ENCODE data around the gene KLK1. TPM values are rescaled to one million over a fixed set of nuclear protein-coding genes. Genes with fewer than 3 reads are reported as not detected.
A peak's percentile ranks its signal among the peaks of the same experiment; 100 is the strongest.

Gene KLK1
- total and polyA plus RNA-seq, 12 donors = 0.39 to 0.85 (median 0.64) TPM; not detected in 4

GRCh38 chr19:50803633-50804419 is 19.8 kb downstream of the KLK1 start:
- WGBS, 2 donors = 0 to 1% methylated on average over 40 of the region's 40 CpGs
- Histone ChIP-seq H3K27ac (peak overlapping the region; percentile 91 to 99 (median 96)), H3K27me3 (no peaks in the 10 kb centered on the region), H3K4me1 (peaks cover 7 to 26% (median 22%) of the 10 kb centered on the region in 9 donors), H3K36me3 (peaks cover 0 to 35% (median 5%) of the 10 kb centered on the region in 9 donors), H3K4me3 (peak overlapping the region; percentile 69 to 99 (median 82)), H3K9me3 (no peaks in the 10 kb centered on the region)
- TF ChIP-seq CTCF (IDR thresholded peaks at IDR 0.05) = no peak
- peak in 1 of 2 donors; percentile 27 for DNase-seq
- peak in 6 of 8 donors; percentile 1 to 35 (median 2) for ATAC-seq
- intact Hi-C loops (cut with DNase I) = loop anchor here in 1 of 10 donors (10.0 kb wide), 1 partner anchor 289 kb away; the partner anchor contains the start of genes ASPDH and JOSD2

- peaks cover 7 to 26% (median 22%) of the 10 kb centered on the region in 9 donors for H3K4me1 ChIP-seq
- peaks cover 0 to 63% (median 6%) of the 10 kb centered on the region in 9 donors for H3K36me3 ChIP-seq
- no peak overlapping the region for H3K4me3 ChIP-seq
- WGBS, 2 donors = 87 to 91% methylated on average over 8 of the region's 8 CpGs
- no peak for DNase-seq
- TF ChIP-seq CTCF (IDR thresholded peaks at IDR 0.05) = no peak
- H3K9me3 ChIP-seq = no peaks in the 10 kb centered on the region
- intact Hi-C loops (cut with DNase I) = loop anchor here in 1 of 10 donors (10.0 kb wide), 1 partner anchor 286 kb away; the partner anchor contains the start of genes ASPDH and JOSD2
- no peak overlapping the region for H3K27ac ChIP-seq
- no peaks in the 10 kb centered on the region for H3K27me3 ChIP-seq
- no peak for ATAC-seq
Measured at GRCh38 chr19:50801107-50801506, 22.5 kb downstream of the KLK1 start.

GRCh38 chr19:50799547-50799851 is 24.1 kb downstream of the KLK1 start:
- Histone ChIP-seq H3K27ac (no peak overlapping the region), H3K4me3 (no peak overlapping the region), H3K4me1 (peaks cover 7 to 21% (median 18%) of the 10 kb centered on the region in 9 donors), H3K27me3 (no peaks in the 10 kb centered on the region), H3K9me3 (no peaks in the 10 kb centered on the region), H3K36me3 (peaks cover 0 to 66% (median 6%) of the 10 kb centered on the region in 9 donors)
- WGBS, 2 donors = 77 to 82% methylated on average over 3 of the region's 3 CpGs
- ATAC-seq (no peak), DNase-seq (no peak)
- intact Hi-C loops (cut with DNase I) = no loop called here
- no peak for TF ChIP-seq CTCF (IDR thresholded peaks at IDR 0.05)

GRCh38 chr19:50798659-50799546 is 24.7 kb downstream of the KLK1 start:
- no peak for TF ChIP-seq CTCF (IDR thresholded peaks at IDR 0.05)
- Histone ChIP-seq H3K9me3 (no peaks in the 10 kb centered on the region), H3K36me3 (peaks cover 0 to 66% (median 6%) of the 10 kb centered on the region in 9 donors), H3K27me3 (no peaks in the 10 kb centered on the region), H3K4me3 (no peak overlapping the region), H3K27ac (no peak overlapping the region), H3K4me1 (peaks cover 7 to 19% (median 17%) of the 10 kb centered on the region in 9 donors)
- ATAC-seq (peak in 1 of 8 donors; percentile 4), DNase-seq (no peak)
- WGBS, 2 donors = 87 to 88% methylated on average over 21 of the region's 21 CpGs
- intact Hi-C loops (cut with DNase I) = no loop called here
